Measurements from ENCODE around the gene CMTR1. TPM values are rescaled to one million over a fixed set of nuclear protein-coding genes. Genes with fewer than 3 reads are reported as not detected.

Gene CMTR1
- total RNA-seq, 1 experiment from 2014 or later: 36.4 TPM

- Histone ChIP-seq H3K4me2 (ENCODE audit: low read length) (no peak overlapping the region), H3K27ac (ENCODE audit: low read length) (no peak overlapping the region), H3F3A (ENCODE audit: low read length, unreplicated experiment) (no peaks in the 10 kb centered on the region), H3K36me3 (ENCODE audit: low read depth, low read length) (no peaks in the 10 kb centered on the region), H3K27me3 (ENCODE audit: low read length) (no peaks in the 10 kb centered on the region), H3K9me3 (ENCODE audit: low read length) (no peaks in the 10 kb centered on the region), H3K9ac (ENCODE audit: low read length) (no peak overlapping the region), H2AFZ (ENCODE audit: low read length) (no peak overlapping the region), H3K9me2 (replicated peaks; ENCODE audit: low read length) (no peaks in the 10 kb centered on the region), H4K20me1 (ENCODE audit: low read length) (no peaks in the 10 kb centered on the region), H3K79me2 (ENCODE audit: low read length) (no peaks in the 10 kb centered on the region), H3K4me1 (ENCODE audit: insufficient read depth, low read length) (no peaks in the 10 kb centered on the region), H3K4me3 (ENCODE audit: low read length) (no peak overlapping the region)
- DNase-seq (no peak), ATAC-seq (no peak)
- BruUV-seq (replicated peaks): no TSS peak
- ChIA-PET CTCF (no interaction called here), POLR2A (ENCODE audit: unreplicated experiment) (no interaction called here)
- intact Hi-C loops (cut with micrococcal nuclease): no loop called here
- TF ChIP-seq EZH2phosphoT487 (IDR thresholded peaks at IDR 0.05; ENCODE audit: borderline replicate concordance, low read length) (no peak), EZH2 (IDR thresholded peaks at IDR 0.05; ENCODE audit: low read length, unreplicated experiment) (no peak)
- TF ChIP-seq, protein P1, sequence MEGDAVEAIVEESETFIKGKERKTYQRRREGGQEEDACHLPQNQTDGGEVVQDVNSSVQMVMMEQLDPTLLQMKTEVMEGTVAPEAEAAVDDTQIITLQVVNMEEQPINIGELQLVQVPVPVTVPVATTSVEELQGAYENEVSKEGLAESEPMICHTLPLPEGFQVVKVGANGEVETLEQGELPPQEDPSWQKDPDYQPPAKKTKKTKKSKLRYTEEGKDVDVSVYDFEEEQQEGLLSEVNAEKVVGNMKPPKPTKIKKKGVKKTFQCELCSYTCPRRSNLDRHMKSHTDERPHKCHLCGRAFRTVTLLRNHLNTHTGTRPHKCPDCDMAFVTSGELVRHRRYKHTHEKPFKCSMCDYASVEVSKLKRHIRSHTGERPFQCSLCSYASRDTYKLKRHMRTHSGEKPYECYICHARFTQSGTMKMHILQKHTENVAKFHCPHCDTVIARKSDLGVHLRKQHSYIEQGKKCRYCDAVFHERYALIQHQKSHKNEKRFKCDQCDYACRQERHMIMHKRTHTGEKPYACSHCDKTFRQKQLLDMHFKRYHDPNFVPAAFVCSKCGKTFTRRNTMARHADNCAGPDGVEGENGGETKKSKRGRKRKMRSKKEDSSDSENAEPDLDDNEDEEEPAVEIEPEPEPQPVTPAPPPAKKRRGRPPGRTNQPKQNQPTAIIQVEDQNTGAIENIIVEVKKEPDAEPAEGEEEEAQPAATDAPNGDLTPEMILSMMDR (conservative IDR thresholded peaks at IDR 0.05; ENCODE audit: low read depth, low read length): no peak
These were observed 74.1 kb downstream of the CMTR1 start for GRCh38 chr6:37507077-37507476.

GRCh38 chr6:37507690-37508421 lies 74.8 kb downstream of the CMTR1 start:
- Histone ChIP-seq H3K79me2 (ENCODE audit: low read length) (no peaks in the 10 kb centered on the region), H2AFZ (ENCODE audit: low read length) (no peak overlapping the region), H3K27me3 (ENCODE audit: low read length) (no peaks in the 10 kb centered on the region), H3K27ac (ENCODE audit: low read length) (no peak overlapping the region), H3K9ac (ENCODE audit: low read length) (no peak overlapping the region), H3K4me2 (ENCODE audit: low read length) (no peak overlapping the region), H3K9me3 (ENCODE audit: low read length) (no peaks in the 10 kb centered on the region), H3K4me3 (ENCODE audit: low read length) (no peak overlapping the region), H3F3A (ENCODE audit: low read length, unreplicated experiment) (no peaks in the 10 kb centered on the region), H3K36me3 (ENCODE audit: low read depth, low read length) (no peaks in the 10 kb centered on the region), H3K9me2 (replicated peaks; ENCODE audit: low read length) (no peaks in the 10 kb centered on the region), H3K4me1 (ENCODE audit: insufficient read depth, low read length) (no peaks in the 10 kb centered on the region), H4K20me1 (ENCODE audit: low read length) (no peaks in the 10 kb centered on the region)
- ATAC-seq (no peak), DNase-seq (no peak)
- ChIA-PET POLR2A (ENCODE audit: unreplicated experiment) (no interaction called here), CTCF (no interaction called here)
- intact Hi-C loops (cut with micrococcal nuclease): no loop called here
- TF ChIP-seq, protein P1 (conservative IDR thresholded peaks at IDR 0.05; ENCODE audit: low read depth, low read length): no peak
- BruUV-seq (replicated peaks): no TSS peak

- Histone ChIP-seq H3K4me2 (ENCODE audit: low read length) (no peak overlapping the region), H2AFZ (ENCODE audit: low read length) (no peak overlapping the region), H3K9ac (ENCODE audit: low read length) (no peak overlapping the region), H3K27me3 (ENCODE audit: low read length) (no peaks in the 10 kb centered on the region), H3K9me2 (replicated peaks; ENCODE audit: low read length) (no peaks in the 10 kb centered on the region), H3K36me3 (ENCODE audit: low read depth, low read length) (no peaks in the 10 kb centered on the region), H3K4me1 (ENCODE audit: insufficient read depth, low read length) (peaks cover 19% of the 10 kb centered on the region), H3F3A (ENCODE audit: low read length, unreplicated experiment) (no peaks in the 10 kb centered on the region), H3K27ac (ENCODE audit: low read length) (no peak overlapping the region), H4K20me1 (ENCODE audit: low read length) (no peaks in the 10 kb centered on the region), H3K79me2 (ENCODE audit: low read length) (no peaks in the 10 kb centered on the region), H3K9me3 (ENCODE audit: low read length) (no peaks in the 10 kb centered on the region), H3K4me3 (ENCODE audit: low read length) (no peak overlapping the region)
- no peak for ATAC-seq
- no TSS peak for BruUV-seq (replicated peaks)
- intact Hi-C loops (cut with micrococcal nuclease): no loop called here
- TF ChIP-seq EZH2 (IDR thresholded peaks at IDR 0.05; ENCODE audit: low read length, unreplicated experiment) (no peak), EZH2phosphoT487 (IDR thresholded peaks at IDR 0.05; ENCODE audit: borderline replicate concordance, low read length) (no peak)
- TF ChIP-seq, protein P1 (conservative IDR thresholded peaks at IDR 0.05; ENCODE audit: low read depth, low read length): no peak
- ChIA-PET POLR2A (ENCODE audit: unreplicated experiment) (no interaction called here), CTCF (no interaction called here)
- no peak for DNase-seq
These were observed 78.2 kb downstream of the CMTR1 start for GRCh38 chr6:37511201-37511600.

All from PC-3 (cell line).